SK-N-MC (cell line): ENCODE measurements around the gene TRAF6.

ENCODE experiments used
- EZH2 ChIP-seq: fragments of 200-600 bp; sonication (generic); IDR thresholded peaks from one replicate; pipeline ENCODE4 v1.6.1; 2017; ENCODE audit warnings: antibody characterized with exemption
- FOXP2 ChIP-seq: optimal IDR thresholded peaks from 2 replicates; pipeline ENCODE3; 2011; ENCODE audit warnings: mild to moderate bottlenecking, moderate library complexity; ENCODE audit not compliant: insufficient read depth; ENCODE audit errors: extremely low read length, control extremely low read depth
- POLR2AphosphoS5 ChIP-seq: IDR thresholded peaks from 2 replicates; pipeline ENCODE4 v1.6.1; 2012; ENCODE audit warnings: mild to moderate bottlenecking, low read depth, low read length, borderline replicate concordance

- TF ChIP-seq POLR2AphosphoS5 (no peak), EZH2 (no peak), FOXP2 (no peak)
Measured at GRCh38 chr11:36451045-36451444, 59.0 kb downstream of the TRAF6 start.
